22Rv1 (cell line): ENCODE data around the gene PAPPA.

Experiments
- CTCF ChIP-seq: fragments of 450-650 bp; IDR thresholded peaks from 2 replicates; pipeline ENCODE4 v1.5.1; 2017; ENCODE audit warnings: mild to moderate bottlenecking
- ZFX ChIP-seq: fragments of 450-650 bp; IDR thresholded peaks from 2 replicates; pipeline ENCODE4 v1.6.1; 2017; ENCODE audit warnings: antibody characterized with exemption, borderline replicate concordance

GRCh38 chr9:116269250-116269649 lies 115.7 kb downstream of the PAPPA start:
- TF ChIP-seq CTCF (no peak), ZFX (no peak)
